ENCODE data around the gene SOX14. TPM values are rescaled to one million over a fixed set of nuclear protein-coding genes. Genes with fewer than 3 reads are reported as not detected.

Gene SOX14
- total RNA-seq, 1 experiment from 2014 or later, result not detected

- POLR2A ChIA-PET, result interaction anchor here (0.5 kb wide), 1 partner anchor 983 kb away, joined by 17 read pairs; no protein-coding TSS in a partner anchor
- TF ChIP-seq POLR2AphosphoS5 (IDR thresholded peaks at IDR 0.05; ENCODE audit: low read depth, low read length) (no peak), CTCF (IDR thresholded peaks at IDR 0.05) (no peak), REST (IDR thresholded peaks at IDR 0.05; ENCODE audit: insufficient read depth in 1 of 2, low read depth in 2 of 2, low read length in 1 of 2) (no peak), SIN3A (IDR thresholded peaks at IDR 0.05; ENCODE audit: borderline replicate concordance, insufficient read depth, low read depth, low read length) (no peak), TCF7L2 (IDR thresholded peaks at IDR 0.05; ENCODE audit: low read depth, low read length) (no peak)
- CTCF ChIA-PET, result no interaction called here
- H3K27ac ChIP-seq (ENCODE audit: low read length), result no peak overlapping the region
- no peak overlapping the region for H3K4me3 ChIP-seq (ENCODE audit: low read depth in 2 of 2, low read length in 2 of 2)
- intact Hi-C loops (cut with micrococcal nuclease; ENCODE audit: unreplicated experiment), result no loop called here
- no peaks in the 10 kb centered on the region for H3K9me3 ChIP-seq (ENCODE audit: control insufficient read depth, insufficient read depth, low read depth, low read length)
- in situ Hi-C loops (cut with HindIII; ENCODE audit: low pct_unique_long_range_greater_than_20kb, low sequenced_read_pairs), result no loop called here
- no peaks in the 10 kb centered on the region for H3K4me1 ChIP-seq (ENCODE audit: control insufficient read depth, insufficient read depth, low read length)
- H3K27me3 ChIP-seq (ENCODE audit: control insufficient read depth, insufficient read depth, low read length), result peaks cover 13% of the 10 kb centered on the region
- BruUV-seq (replicated peaks), result no TSS peak
- no peak for ATAC-seq
- H3K36me3 ChIP-seq (ENCODE audit: control insufficient read depth, insufficient read depth, low read length), result no peaks in the 10 kb centered on the region
- DNase-seq (ENCODE audit: low read depth, low spot score), result no peak
Measured at GRCh38 chr3:137796993-137797392, 32.9 kb downstream of the SOX14 start.

- DNase-seq (ENCODE audit: low read depth, low spot score) (no peak), ATAC-seq (no peak)
- ChIA-PET CTCF (no interaction called here), POLR2A (no interaction called here)
- no peak overlapping the region for H3K4me3 ChIP-seq (ENCODE audit: low read depth in 2 of 2, low read length in 2 of 2)
- BruUV-seq (replicated peaks), result no TSS peak
- H3K4me1 ChIP-seq (ENCODE audit: control insufficient read depth, insufficient read depth, low read length), result no peaks in the 10 kb centered on the region
- H3K27me3 ChIP-seq (ENCODE audit: control insufficient read depth, insufficient read depth, low read length), result peaks cover 16% of the 10 kb centered on the region
- in situ Hi-C loops (cut with HindIII; ENCODE audit: low pct_unique_long_range_greater_than_20kb, low sequenced_read_pairs), result no loop called here
- no peaks in the 10 kb centered on the region for H3K36me3 ChIP-seq (ENCODE audit: control insufficient read depth, insufficient read depth, low read length)
- H3K27ac ChIP-seq (ENCODE audit: low read length), result no peak overlapping the region
- TF ChIP-seq CTCF (IDR thresholded peaks at IDR 0.05) (no peak), REST (IDR thresholded peaks at IDR 0.05; ENCODE audit: insufficient read depth in 1 of 2, low read depth in 2 of 2, low read length in 1 of 2) (no peak), TCF7L2 (IDR thresholded peaks at IDR 0.05; ENCODE audit: low read depth, low read length) (no peak), SIN3A (IDR thresholded peaks at IDR 0.05; ENCODE audit: borderline replicate concordance, insufficient read depth, low read depth, low read length) (no peak), POLR2AphosphoS5 (IDR thresholded peaks at IDR 0.05; ENCODE audit: low read depth, low read length) (no peak)
- no peaks in the 10 kb centered on the region for H3K9me3 ChIP-seq (ENCODE audit: control insufficient read depth, insufficient read depth, low read depth, low read length)
- intact Hi-C loops (cut with micrococcal nuclease; ENCODE audit: unreplicated experiment), result no loop called here
Measured at GRCh38 chr3:137803215-137803614, 39.1 kb downstream of the SOX14 start.
